ENCODE measurements around the gene BEST2.

BEST2 gene

DNA sequence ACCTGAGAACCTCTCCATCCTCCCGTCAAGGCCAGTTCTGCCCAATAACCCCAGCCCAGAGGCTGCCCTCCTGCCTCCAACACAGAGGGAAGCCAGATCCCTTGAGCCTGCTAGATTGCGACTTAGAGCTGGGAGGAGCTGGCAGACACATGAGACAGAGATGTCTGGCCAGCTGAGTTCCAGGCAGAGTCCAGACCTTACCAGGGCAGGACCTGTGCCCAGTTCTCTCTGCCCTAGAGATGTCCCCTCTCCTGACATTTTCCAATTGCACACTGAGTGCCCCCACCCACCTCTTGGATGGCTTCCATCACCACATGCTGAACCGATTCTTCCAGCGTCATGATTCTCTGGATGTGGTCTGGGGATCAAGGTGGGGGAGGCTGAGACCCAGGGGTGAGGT lies 20.7 kb downstream of the BEST2 start:
- no peak for DNase-seq

DNA sequence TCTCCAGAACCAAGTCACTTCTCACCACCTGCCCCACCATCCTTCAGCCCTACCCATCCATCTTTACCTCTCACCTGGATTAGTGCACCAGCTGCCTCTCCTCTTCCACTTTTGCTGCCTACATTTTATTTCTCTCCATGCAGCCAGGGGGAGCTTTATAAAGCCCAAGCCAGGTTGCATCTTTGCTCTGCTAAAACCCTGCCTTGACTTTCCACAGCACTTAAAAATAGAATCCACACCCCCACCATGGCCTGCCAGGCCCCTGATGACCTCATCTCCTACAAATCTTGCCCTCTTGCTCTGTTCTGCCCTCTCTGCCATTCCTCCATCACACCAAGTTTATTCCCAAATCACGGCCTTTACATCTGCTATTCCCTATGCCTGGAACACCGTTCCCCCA lies 22.0 kb downstream of the BEST2 start:
- no peak for DNase-seq

DNA sequence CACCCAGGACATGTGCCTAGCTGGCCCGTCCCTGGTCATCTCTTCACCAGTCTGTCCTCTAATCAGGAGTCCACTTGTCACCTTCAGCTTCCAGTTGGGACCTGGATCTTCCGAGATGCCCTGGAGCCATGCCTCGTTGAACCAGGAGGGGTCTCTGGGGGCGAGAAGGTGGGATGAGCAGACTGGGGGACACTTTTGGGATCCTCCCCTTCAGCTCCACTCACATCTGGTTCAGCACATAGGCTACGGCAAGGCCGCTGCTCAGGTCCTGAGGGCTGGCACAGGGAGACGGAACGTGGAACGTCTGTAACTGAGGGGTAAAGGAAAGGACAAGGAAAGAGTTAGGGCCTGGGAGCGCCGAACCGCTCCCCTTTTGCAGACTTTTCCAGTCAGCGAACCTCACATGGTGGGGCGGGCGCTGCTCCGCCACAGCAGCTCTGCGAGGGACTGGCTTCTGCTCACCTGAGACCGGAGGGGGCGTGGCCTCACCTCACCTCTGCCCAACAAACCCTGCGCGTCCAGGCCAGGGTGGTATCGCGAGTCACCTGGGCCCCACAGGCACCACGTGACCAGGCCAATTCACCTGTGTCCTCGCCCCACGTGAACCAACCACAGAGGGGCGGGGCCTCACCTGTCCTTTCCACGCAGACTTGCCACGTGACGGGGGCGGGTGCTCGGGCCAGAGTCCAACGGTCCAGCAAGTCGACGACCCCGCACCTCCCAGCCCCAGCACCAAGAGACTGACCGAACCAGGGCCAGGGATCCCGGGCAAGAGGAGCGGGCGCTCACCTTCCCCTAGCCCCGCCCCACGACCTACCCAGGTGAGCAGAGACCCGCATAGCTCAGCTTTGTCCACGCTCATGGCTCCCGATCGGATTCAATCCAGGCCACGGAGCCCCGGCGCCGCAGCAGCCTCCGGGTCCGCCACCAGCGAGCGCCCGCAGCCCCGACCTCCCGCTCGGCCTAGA lies 23.3 kb downstream of the BEST2 start, which contains the start of gene HOOK2:
HOOK2 (minus strand) TSS at position 965 of the 968 bp plus-strand sequence; CDS start at position 862, 103 bp downstream.
- DNase-seq, result no peak

DNA sequence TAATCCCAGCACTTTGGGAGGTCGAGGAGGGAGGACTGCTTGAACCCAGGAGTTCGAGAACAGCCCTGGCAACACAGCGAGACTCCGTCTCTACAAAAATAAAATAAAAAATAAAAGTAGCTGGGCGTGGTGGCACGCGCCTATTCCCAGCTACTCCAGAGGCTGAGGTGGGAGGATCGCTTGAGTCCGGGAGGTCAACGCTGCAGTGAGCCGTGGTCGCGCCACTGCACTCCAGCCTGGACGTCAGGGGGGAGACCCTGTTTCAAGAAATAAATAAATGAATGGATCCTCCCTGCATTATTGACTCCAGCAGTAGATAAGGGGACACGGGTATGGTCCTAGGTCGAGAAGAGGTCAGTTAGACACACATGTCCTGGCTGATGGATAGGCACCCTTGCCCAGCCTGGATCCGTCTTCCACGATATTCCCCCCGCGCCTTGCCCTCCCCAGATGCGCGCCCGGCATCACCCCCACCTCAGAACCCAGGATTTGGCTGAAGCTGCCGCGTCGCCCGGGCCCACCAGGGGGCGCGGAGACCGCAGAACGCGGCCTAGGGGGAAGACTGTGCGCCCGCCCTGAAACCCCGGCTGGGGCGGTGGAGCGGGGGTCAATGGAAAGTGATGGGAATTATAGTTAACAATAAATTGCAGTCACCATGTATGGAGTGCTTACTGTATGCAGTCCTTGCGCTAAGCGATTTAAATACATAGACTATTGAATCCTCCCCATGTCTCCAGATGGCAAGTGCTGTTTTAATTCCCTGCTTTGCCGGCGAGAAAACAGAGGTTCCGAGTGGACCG lies 25.8 kb downstream of the BEST2 start:
- peak; percentile 90 for DNase-seq

DNA sequence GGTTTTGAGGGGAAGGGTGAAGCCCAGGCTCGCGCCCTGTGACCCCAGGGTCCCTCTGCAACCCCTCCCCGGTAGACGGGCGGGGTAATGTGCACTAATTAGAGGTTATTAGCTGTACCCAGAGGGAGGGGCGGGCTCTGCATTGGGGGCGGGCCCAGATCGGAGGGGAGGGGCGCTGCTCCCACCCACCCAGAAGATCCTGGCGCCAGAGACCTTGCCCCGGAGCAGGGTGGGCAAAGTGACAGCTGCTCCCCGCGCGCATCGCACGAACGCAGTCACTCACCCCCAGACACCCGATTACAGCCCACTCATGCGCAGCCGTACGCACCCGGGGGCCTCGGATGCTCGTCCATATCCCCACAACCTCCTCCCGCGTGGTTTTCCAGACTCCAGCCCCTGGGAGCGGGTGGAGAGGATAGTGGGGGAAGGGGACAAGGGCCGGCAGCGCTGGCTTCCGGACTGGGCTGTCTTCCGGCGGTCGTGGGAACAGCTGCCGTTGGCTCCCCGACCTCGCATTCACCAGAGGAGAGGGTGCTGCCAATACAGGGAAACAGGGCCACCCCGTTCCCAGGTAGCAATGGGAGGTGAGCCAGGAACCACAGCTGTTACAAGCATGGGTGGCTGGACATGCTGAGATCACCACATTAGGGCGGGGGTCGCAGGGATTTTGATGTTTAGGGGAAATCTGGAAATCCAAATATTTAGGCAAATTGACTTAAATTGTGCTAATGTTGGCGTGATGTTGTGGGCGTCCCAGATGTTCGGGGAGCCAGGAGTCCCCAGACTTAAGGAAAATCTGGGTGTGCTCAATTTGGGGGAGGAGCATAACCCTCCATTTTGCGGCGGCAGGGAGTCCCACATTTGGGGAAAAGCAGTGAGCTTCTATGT lies 26.7 kb downstream of the BEST2 start:
- peak; percentile 90 for DNase-seq

DNA sequence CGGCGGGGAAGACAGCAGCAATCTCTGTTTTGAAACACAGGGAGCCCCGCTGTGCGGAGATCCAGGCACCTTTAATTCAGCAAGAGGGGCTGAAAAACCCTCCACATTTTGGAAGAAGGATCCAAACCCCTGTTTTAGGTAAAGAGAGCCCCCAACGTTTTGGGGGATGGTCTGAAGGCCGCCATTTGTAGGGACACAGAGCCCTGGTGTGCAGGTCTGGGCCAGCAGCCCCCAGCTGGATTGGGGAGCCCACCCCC lies 27.2 kb downstream of the BEST2 start:
- DNase-seq, result no peak

DNA sequence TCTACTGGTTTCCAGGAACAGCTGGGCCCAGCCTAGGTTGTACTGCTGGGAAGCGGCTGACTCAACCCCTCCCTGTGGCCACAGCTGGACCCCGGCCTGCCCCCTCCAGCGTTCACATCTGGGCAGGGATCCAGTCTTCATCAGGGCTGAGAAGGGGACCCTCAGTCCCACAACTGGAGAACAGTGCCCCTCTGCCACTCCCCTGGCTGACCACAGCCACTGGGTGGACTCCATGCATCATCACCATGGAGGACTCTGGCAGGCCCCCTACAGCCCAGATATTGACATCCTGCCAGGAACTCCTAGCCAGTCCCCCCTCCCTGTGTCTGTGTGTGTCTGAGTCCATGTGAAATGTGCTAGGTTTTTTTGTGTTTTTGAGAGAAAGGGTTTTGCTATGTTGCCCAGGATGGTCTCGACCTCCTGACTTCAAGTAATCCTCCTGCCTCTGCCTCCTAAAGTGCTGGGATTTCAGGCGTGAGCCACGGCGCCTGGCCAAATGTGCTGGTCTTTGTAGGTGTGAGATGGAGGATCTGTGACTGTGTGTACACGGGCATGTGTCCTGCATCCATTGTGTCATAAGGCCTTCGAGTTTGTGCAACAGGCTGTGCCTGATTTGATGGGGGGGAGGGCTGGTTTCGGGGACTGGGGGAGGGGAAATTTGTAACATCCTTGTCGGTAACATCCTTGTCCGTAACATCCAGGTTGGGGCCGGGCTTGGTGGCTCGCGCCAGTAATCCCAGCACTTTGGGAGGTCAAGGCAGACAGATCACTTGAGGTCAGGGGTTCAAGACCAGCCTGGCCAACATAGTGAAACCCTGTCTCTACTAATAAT lies 27.8 kb downstream of the BEST2 start:
- peak; percentile 94 for DNase-seq

DNA sequence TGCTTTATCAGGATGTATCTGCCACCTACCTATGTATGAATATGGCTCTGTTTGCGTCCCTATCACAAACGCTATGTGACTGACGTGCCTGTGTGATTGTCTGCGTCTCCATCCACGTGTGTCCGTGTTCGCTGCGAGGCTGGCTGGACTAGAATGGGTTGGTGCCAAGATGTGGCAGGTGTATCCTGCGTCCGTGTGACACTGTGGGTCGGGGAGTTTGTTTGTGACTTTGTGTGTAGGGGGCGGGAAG lies 30.5 kb downstream of the BEST2 start:
- peak; percentile 53 for DNase-seq

DNA sequence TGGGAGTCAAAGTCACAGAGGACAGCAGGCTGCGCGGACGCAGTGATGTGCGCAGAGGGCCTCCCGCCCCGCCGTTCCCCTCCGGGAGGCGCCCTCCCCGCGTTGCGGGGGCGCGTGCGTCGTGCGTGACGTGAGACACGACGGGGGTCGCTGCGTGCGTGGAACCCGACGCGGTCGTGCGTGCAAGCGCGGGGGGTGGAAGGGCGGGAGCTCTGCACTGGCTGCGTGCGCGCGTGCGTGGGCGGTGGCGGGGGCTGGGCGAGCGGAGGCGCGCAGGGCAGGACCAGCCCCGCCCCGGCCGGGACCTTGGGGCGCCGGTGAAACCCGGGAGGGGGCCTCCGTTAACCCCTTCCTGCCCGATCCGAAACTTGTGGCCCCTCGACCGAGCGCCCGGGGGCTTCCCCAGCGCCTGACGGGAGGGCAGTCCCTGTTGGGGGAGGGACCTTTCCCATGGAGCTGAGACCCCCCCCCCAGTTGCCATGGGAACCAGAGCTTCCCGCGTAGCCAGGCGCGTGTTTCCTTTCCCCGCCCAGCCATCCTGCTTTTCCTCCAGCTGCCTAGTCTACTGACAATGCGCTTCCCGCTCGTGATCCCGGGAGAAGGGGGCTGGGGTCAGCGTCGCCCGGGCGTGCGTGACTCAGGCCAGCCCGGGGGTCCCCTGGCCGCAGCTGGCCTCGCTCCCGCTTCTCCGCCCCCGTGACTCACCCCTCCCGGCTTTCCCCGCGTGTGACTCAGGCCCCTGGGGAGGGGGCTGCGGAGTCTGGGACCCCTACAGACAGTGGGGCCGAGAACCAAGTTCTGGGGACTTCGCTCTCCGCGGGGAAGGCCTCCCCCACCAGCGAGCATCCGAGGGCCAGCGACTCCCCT lies 31.1 kb downstream of the BEST2 start:
- peak; percentile 91 for DNase-seq

DNA sequence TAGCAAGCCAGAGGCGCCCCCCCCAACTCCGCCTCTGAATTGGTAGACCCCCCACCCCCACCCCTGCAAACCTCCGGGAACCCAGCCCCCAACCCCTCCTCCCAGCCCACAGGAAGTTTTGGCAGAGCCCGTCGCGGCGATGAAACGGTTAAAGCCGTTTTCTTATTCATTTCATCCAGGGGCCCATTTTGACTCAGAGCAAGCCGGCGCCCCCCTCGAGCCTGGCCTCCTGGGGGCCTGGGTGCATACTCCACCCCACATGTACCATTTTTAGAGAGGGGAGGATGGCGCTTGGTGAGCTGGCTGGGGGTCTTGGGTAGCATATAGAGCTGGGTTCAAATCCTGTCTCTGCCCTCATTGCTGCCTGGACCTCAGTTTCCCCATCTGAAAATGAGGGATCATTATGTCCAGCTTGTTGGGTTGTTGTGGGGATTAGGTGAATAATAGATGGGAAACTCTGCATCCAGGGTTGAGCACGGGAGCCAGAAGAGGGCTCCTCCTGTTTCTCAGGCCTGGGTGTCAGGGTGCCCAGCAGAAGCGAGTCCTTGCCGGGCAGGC lies 31.8 kb downstream of the BEST2 start:
- no peak for DNase-seq

DNA sequence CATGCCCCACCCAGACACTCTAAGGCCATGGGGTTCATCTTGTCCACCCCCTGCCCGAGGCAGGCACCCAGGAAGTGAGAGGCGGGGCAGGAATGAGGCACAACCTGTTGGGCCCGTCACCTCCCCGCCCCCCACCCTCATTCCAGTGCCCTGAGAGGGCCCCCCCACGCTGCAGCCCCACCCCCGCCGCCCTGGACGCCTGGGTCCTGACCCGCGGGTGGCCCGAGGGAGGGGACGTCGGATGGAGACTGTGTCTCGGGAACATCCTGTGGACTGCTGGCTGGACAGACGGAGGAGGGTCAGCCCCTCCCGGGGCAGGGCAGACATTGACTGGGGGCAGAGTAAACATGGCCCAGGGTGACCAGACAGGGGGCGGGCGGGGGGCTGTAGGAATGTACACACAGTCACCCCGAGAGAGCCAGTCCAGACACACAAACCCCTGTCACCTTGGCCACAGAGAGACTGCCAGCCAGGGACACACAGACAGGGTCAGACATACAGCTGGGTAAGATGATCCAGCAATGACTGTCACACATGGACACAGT lies 32.3 kb downstream of the BEST2 start:
- DNase-seq, result no peak

DNA sequence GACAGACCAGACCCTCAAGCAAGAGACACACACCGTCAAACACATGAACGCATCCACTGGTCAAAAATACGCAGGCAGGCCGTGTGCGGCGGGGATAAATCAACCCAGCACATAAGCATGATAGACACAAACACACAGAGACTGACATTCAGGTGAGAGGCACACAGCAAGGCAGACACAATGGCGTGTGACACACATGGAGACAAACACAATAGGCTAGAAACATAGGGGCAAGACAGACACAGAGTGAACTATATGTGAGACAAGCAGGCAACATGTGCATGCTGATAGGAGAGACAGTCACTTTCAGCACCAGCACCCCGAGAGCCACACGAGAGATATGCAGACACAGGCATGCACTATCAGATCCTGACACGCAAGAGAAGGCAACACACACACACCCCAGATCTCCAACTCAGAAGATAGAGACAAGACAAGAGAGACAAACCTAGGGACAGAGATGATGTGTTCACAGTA lies 32.8 kb downstream of the BEST2 start:
- DNase-seq, result no peak

DNA sequence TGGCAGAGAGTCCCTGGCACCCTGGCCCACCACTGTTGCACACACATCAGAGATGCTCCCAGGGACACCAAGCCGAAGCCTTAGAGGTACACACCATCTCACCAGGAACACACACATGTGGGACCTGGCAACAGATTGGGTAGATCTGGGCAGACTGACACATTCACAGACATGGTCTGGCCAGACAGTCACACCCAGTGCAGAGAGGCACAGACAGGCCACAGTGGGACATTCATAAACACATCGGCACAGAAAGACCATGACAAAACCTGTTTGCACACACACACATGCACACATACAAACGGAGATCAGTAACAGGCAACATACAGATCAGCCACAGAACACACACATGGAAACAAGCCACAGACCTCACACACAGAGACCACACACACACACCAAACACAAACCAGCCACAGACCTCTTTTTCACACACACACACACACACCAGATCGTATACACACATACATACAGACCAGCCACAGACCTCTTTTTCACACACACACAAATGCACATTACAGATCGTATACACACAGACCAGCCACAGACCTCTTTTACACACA lies 33.4 kb downstream of the BEST2 start:
- no peak for DNase-seq

DNA sequence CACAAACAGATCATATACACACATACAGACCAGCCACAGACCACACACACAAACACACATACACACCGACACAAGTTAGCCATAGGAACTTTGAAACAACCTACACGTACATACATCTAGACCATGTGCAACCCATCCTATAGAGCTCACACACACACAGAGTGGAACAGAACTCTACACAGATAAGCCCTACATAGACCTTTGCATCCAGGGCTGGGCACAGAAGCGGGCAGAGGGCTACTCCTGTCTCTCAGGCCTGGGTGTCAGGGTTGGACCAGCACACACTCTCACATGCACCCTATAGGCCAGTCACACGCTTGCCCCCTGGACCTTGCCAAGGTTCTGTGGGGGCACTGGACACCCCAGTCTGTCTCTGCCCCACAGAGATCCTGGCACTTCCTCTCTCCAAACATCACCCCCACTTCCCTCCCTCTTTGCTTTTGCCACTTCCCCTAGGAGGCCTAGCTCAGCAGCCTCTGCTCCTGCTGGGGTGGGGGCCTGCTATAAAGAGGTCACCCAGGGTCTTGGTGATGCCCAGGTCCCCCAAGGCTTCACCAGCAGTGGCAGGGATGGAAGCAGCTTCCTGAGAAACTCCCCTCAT lies 33.9 kb downstream of the BEST2 start:
- DNase-seq, result no peak

DNA sequence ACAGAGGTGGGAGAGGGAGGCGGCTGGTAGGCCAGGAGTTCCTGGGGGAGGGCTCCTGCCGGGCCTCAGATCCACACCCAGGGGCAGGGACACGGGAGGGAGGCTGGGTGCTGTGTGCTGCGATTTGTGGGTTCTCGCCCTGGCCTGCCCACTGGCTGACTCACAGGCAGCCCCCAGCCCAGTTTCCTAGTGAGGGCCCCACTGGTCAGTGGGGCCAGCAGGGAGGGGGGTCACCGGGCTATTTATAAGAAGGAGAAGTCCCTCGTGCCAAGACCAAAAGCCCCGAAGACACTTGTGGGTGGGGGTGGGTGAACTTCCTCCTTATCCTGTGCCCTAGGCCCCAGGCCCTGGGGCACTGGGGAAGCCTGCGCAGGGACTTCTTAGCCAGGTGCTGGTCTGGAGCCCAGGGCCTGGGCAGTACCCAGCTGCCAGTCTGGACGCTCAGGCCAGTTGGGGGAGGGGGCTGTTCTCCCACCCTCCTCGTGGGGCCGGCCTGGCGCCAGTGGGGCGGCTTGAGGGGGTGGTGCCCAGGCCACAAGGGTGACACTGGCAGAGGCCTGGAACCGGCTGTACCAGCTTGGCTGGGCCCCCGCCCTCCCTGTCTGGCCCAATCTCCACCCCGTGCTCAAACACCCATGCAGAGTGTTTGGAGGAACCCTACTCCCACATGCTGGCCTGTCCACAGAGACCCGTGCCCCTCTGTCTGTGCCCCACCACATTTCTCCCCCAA lies 34.7 kb downstream of the BEST2 start:
- no peak for DNase-seq

DNA sequence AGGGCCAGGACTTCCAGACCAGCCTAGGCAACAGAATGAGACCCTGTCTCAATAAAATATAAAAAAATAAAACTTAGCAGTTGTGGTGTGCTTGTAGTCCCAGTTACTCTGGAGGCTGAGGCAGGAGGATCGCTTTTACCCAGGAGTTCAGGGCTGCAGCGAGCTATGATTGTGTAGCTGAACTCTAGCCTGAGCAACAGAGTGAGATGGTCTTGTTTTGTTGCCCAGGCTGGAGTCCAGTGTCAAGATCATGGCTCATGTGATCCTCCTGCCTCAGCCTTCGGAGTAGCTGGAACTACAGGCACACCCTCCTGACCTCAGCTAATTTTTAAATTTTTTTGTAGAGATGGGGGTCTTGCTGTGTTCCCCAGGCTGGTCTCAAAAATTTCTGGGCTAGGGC lies 35.4 kb downstream of the BEST2 start:
- no peak for DNase-seq

DNA sequence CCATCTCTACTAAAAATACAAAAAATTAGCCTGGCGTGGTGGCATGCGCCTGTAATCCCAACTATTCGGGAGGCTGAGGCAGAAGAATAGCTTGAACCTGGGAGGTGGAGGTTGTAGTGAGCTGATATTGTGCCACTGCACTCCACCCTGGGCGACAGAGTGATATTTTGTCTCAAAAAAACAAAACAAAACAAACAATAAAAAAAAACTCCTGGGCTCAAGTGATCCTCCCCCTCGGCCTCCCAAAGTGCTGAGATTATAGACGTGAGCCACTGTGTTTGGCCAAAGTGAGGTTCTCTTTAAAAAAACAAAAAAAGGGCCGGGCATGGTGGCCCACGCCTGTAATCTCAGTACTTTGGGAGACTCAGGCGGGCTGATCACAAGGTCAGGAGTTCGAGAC lies 35.9 kb downstream of the BEST2 start:
- DNase-seq, result no peak

DNA sequence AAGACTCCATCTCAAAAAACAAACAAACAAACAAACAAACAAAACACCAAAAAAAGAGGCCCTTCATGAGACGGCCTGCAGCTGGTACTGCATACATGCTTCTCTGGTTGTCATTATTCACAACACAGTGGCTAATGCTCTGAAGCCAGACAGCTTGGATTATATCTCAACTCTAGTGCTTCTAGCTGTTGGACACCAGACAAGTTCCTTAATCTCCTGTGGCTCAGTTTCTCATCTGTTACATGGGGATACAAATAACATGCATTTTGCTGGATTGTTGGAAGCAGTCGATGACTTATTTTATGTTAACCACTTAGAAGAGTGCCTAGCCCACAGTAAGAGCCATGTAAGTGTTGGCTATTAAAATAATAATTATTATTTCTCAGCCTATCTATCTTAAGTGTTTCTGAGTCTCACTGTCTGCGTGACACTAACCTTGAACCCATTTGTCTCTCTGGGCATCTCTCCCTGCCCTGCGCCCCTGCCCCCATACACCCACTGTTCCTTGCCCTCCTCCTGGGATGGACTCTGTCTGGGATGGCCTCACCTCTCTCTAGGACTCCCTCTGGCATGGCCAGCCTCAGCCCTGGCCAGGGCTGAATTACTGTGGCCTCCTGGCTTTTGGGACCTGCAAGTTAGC lies 36.6 kb downstream of the BEST2 start:
- no peak for DNase-seq

DNA sequence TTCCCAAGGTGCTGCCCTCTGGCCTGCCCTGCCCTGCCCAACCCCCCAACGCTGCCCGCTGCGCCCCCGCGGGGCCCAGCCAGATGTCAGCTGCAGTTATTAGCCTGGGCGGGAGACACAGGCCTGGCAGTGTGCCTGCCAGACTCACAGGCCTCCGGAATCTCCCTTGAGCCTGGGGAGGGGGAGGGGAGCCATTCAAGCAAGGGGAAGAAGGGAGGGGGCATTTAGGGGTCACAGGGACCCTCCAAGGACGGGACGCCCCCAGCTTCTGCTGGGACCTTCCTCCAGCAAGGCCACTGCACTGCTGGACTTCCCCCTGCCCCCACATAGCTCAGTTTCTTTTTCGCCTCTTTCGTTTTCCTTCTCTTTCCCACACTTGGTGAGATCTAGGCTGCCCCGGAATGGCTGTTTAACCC lies 37.1 kb downstream of the BEST2 start:
- DNase-seq, result peak; percentile 88
